A549 (cell line): ENCODE data around the gene JMJD4. TPM values are rescaled to one million over a fixed set of nuclear protein-coding genes. Genes with fewer than 3 reads are reported as not detected.

Experiments
- ATAC-seq, 2 experiments: fragments of 200-7000 bp in 1 of 2; fragments of >200 bp in 1 of 2; cut with Nextera tagmentation in 1 of 2; cut with Tn5 transposase in 1 of 2; 3 replicates each; pipeline versions ENCODE4 v1.8.0 to v1.9.1; 2018 to 2020; ENCODE audit warnings: mild to moderate bottlenecking in 1 of 2, moderate library complexity in 1 of 2
- CTCF ChIA-PET: fragments of 300-600 bp; sonication (Branson Sonifier 250); formaldehyde crosslinking; extraction: SDS; loops from one replicate; lab custom pipeline; 2021; ENCODE audit warnings: antibody characterized with exemption, inconsistent platforms; lab: Yijun Ruan, JAX
- POLR2A ChIA-PET: fragments of 350-600 bp; formaldehyde crosslinking; extraction: SDS; loops from one replicate; lab custom pipeline; 2021; ENCODE audit warnings: antibody characterized with exemption, inconsistent platforms; lab: Yijun Ruan, JAX
- DNase-seq, 2 experiments: peaks; one replicate each; pipeline versions ENCODE4 v3.0.0 to v3.0.0-alpha.2; 2011 to 2016; ENCODE audit warnings: low read depth in 1 of 2, low spot score in 1 of 2
- FAIRE-seq: peaks from 2 replicates; lab custom pipeline; 2011; peaks lifted over from hg19 to GRCh38; lab: Jason Lieb, UNC
- H3K27ac ChIP-seq, 2 experiments: fragments of >200 bp; sonication (Bioruptor Twin); formaldehyde crosslinking; 3 replicates each; pipeline ENCODE4 v1.5.1; 2016 to 2017
- H3K4me1 ChIP-seq: fragments of >200 bp; sonication (Bioruptor Twin); formaldehyde crosslinking; 3 replicates; pipeline ENCODE4 v1.6.1; 2016
- H3K4me2 ChIP-seq: fragments of >200 bp; sonication (Bioruptor Twin); formaldehyde crosslinking; 3 replicates; pipeline ENCODE4 v1.6.1; 2016
- H3K4me3 ChIP-seq: fragments of >200 bp; sonication (Bioruptor Twin); formaldehyde crosslinking; 3 replicates; pipeline ENCODE4 v1.5.1; 2016
- H3K9me3 ChIP-seq: fragments of >200 bp; sonication (Bioruptor Twin); formaldehyde crosslinking; 3 replicates; pipeline ENCODE4 v1.6.1; 2016
- FOSB ChIP-seq: fragments of 250-450 bp; sonication (Bioruptor Pico); IDR thresholded peaks from 2 replicates; pipeline ENCODE4 v1.5.0; 2020; ENCODE audit warnings: mild to moderate bottlenecking, moderate library complexity
- FOXS1 ChIP-seq: fragments of 250-450 bp; sonication (Bioruptor Pico); IDR thresholded peaks from 2 replicates; pipeline ENCODE4 v1.5.0; 2020; ENCODE audit warnings: mild to moderate bottlenecking, moderate library complexity
- KDM1A ChIP-seq: fragments of 200-600 bp; sonication (generic); IDR thresholded peaks from 2 replicates; pipeline ENCODE4 v1.6.1; 2016; ENCODE audit warnings: low read depth, mild to moderate bottlenecking
- MAFK ChIP-seq: fragments of 450-650 bp; IDR thresholded peaks from 2 replicates; pipeline ENCODE4 v1.6.1; 2014; ENCODE audit not compliant: partially characterized antibody
- PHF8 ChIP-seq: fragments of 200-600 bp; sonication (generic); IDR thresholded peaks from 2 replicates; pipeline ENCODE4 v1.6.1; 2016; ENCODE audit warnings: low read depth, mild to moderate bottlenecking, antibody characterized with exemption, moderate library complexity, borderline replicate concordance
- POLR2A ChIP-seq: IDR thresholded peaks from 2 replicates; pipeline ENCODE4 v1.6.1; 2012; ENCODE audit warnings: mild to moderate bottlenecking, low read length
- RAD21 ChIP-seq, 2 experiments: fragments of >200 bp in 1 of 2; sonication (Bioruptor Twin) in 1 of 2; formaldehyde crosslinking in 1 of 2; IDR thresholded peaks in 1 of 2; conservative IDR thresholded peaks in 1 of 2; 2 replicates in 1 of 2; 3 replicates in 1 of 2; pipeline ENCODE4 v1.6.1; 2012 to 2018; ENCODE audit warnings: inconsistent platforms in 1 of 2
- RARB ChIP-seq: fragments of 250-450 bp; sonication (Bioruptor Pico); IDR thresholded peaks from 2 replicates; pipeline ENCODE4 v1.8.0; 2021; ENCODE audit warnings: mild to moderate bottlenecking, moderate library complexity
- RFX5 ChIP-seq: fragments of 450-650 bp; IDR thresholded peaks from 2 replicates; pipeline ENCODE4 v1.7.1; 2014; ENCODE audit warnings: antibody characterized with exemption, mild to moderate bottlenecking, moderate library complexity
- SREBF2 ChIP-seq: fragments of 450-650 bp; IDR thresholded peaks from 2 replicates; pipeline ENCODE4 v1.6.1; 2014; ENCODE audit warnings: mild to moderate bottlenecking, moderate library complexity
- ZSCAN20 ChIP-seq: fragments of 250-450 bp; sonication (Bioruptor Pico); IDR thresholded peaks from 2 replicates; pipeline ENCODE4 v1.8.0; 2022; ENCODE audit warnings: mild to moderate bottlenecking, moderate library complexity
- WGBS: methylation state at CpG from one replicate; pipeline ENCODE4 v1.1.6; 2017; ENCODE audit errors: missing lambda C conversion rate; 5-methylcytosine and 5-hydroxymethylcytosine counted together
- polyA plus RNA-seq, 4 experiments: library from polyadenylated mRNA; depleted of rRNA in 3 of 4; stranded (reverse); fragments of >200 nt; fragmentation: RNase III in 1 of 4; extraction: RNeasy Plus Mini Kit Qiagen cat#74134 plus additional on column Dnase treatment in 1 of 4; gene quantifications; 2 replicates in 3 of 4; 3 replicates in 1 of 4; pipeline ENCODE4 v1.2.3, GENCODE V29; 2011 to 2017
- TF ChIP-seq, protein P1 (sequence below): IDR thresholded peaks from 2 replicates; pipeline ENCODE4 v1.6.1; 2012
- TF ChIP-seq, protein P2 (sequence below): fragments of >200 bp; sonication (Bioruptor Twin); formaldehyde crosslinking; IDR thresholded peaks from 3 replicates; pipeline ENCODE4 v1.5.1; 2016

JMJD4 gene
- polyA plus RNA-seq, 2 of the 4 experiments (the other 2 are of a cell fraction): 18.8 to 21.2 TPM

DNA sequence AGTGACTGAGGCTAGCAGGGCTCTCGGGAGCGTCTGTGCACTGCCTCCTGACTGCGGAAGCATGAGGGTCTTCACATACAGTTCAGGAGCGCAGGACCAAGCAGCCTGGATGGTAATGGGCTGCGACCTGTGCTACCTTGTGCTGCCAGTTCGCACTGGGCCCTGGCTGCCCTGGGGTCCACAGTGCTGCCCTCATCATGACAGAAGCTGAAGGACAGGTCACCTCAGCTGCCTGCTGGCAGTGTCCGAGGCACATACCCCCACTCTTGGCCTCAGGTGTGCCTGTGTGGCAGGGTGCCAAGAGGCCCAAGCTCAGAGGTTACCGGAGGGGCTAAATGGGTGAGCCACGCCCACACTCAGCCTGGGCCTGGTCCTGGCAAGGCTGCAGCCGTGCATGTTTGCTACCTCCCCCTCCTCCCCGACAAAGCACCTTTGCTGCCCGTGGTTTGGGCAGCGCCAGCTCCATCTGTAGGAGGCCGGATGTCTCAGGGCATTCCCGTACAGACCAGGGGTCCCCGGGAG is 4.4 kb downstream of the JMJD4 start:
- Histone ChIP-seq H3K9me3 (no peaks in the 10 kb centered on the region; the same call in 2 of the 3 replicates), H3K4me1 (peaks cover 12% of the 10 kb centered on the region; the same call in 2 of the 3 replicates), H3K4me3 (no peak overlapping the region), H3K27ac (no peak overlapping the region), H3K4me2 (no peak overlapping the region)
- CTCF ChIA-PET: interaction anchor here (0.8 to 2.7 kb wide), 4 partner anchors 31 to 361 kb away, joined by 3 to 11 read pairs (median 4); no protein-coding TSS in a partner anchor
- POLR2A ChIA-PET: no interaction called here
- 89% methylated on average over 9 of the region's 16 CpGs for WGBS
- no peak for ATAC-seq
- TF ChIP-seq KDM1A (no peak), RARB (CRISPR knock-in tag) (no peak), SREBF2 (no peak), ZSCAN20 (CRISPR knock-in tag) (no peak), RFX5 (no peak)
- TF ChIP-seq, protein P1, sequence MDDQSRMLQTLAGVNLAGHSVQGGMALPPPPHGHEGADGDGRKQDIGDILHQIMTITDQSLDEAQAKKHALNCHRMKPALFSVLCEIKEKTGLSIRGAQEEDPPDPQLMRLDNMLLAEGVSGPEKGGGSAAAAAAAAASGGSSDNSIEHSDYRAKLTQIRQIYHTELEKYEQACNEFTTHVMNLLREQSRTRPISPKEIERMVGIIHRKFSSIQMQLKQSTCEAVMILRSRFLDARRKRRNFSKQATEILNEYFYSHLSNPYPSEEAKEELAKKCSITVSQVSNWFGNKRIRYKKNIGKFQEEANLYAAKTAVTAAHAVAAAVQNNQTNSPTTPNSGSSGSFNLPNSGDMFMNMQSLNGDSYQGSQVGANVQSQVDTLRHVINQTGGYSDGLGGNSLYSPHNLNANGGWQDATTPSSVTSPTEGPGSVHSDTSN: peak; percentile 19; the same call in 1 of the 2 replicates
- DNase-seq: no peak
- no peak for FAIRE-seq

DNA sequence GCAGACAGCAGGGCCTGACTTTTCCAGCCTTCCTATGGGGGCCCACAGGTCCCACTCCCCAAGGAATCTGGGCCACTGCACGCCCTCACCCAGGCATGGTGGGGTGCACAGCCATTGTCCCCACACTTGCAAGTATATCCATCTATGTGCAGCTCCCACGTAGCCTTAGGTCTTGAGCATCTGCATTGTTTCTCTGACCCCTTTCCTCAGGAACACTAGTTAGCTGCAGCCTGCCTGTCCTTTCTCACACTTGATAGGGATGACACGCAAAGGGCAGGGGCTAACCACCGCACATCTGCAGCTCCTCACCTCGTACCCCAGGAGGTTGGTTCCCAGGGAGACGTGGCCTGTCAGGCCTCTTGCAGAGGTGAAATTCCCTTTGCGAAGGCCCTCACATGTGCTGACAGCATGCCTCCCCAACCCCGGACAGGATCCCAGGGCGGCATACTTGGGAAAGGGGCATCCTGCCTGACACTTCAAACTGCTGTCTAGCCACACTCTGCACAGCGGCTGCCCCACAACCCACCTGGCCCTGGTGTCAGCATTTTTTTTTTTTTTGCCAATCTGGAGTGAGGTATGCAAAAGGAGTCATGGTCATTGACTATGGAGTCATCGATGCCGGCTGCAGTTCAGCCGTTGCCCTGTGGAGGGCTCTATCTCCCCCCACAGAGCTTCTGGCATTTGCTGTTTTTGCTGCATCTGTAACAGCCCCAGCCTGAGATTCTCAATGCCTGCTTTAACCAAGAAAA is 5.0 kb downstream of the JMJD4 start:
- Histone ChIP-seq H3K9me3 (no peaks in the 10 kb centered on the region; the same call in 1 of the 3 replicates), H3K27ac (no peak overlapping the region), H3K4me3 (no peak overlapping the region), H3K4me1 (peaks cover 12% of the 10 kb centered on the region; the same call in 2 of the 3 replicates)
- FAIRE-seq (no peak), DNase-seq (peak; percentile 55 to 69)
- WGBS: 70% methylated on average over 13 of the region's 13 CpGs
- TF ChIP-seq PHF8 (no peak), MAFK (peak; percentile 61), RAD21 (conservative IDR thresholded peaks at IDR 0.05 in 1 of 2, IDR thresholded peaks at IDR 0.05 in 1 of 2) (peak in 1 of 2 experiments; percentile 23; a peak in 2 of 5 replicates)
- TF ChIP-seq, protein P2, sequence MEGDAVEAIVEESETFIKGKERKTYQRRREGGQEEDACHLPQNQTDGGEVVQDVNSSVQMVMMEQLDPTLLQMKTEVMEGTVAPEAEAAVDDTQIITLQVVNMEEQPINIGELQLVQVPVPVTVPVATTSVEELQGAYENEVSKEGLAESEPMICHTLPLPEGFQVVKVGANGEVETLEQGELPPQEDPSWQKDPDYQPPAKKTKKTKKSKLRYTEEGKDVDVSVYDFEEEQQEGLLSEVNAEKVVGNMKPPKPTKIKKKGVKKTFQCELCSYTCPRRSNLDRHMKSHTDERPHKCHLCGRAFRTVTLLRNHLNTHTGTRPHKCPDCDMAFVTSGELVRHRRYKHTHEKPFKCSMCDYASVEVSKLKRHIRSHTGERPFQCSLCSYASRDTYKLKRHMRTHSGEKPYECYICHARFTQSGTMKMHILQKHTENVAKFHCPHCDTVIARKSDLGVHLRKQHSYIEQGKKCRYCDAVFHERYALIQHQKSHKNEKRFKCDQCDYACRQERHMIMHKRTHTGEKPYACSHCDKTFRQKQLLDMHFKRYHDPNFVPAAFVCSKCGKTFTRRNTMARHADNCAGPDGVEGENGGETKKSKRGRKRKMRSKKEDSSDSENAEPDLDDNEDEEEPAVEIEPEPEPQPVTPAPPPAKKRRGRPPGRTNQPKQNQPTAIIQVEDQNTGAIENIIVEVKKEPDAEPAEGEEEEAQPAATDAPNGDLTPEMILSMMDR: peak; percentile 31; the same call in 2 of the 3 replicates
- TF ChIP-seq, all 56 proteins: peak for 3
- CTCF ChIA-PET: interaction anchor here (0.8 to 2.7 kb wide), 5 partner anchors 32 to 362 kb away, joined by 3 to 11 read pairs (median 3); no protein-coding TSS in a partner anchor
- peak in 1 of 2 experiments; percentile 35; a peak in 3 of 6 replicates for ATAC-seq
- POLR2A ChIA-PET: no interaction called here
- H3K4me2 ChIP-seq: no peak overlapping the region

DNA sequence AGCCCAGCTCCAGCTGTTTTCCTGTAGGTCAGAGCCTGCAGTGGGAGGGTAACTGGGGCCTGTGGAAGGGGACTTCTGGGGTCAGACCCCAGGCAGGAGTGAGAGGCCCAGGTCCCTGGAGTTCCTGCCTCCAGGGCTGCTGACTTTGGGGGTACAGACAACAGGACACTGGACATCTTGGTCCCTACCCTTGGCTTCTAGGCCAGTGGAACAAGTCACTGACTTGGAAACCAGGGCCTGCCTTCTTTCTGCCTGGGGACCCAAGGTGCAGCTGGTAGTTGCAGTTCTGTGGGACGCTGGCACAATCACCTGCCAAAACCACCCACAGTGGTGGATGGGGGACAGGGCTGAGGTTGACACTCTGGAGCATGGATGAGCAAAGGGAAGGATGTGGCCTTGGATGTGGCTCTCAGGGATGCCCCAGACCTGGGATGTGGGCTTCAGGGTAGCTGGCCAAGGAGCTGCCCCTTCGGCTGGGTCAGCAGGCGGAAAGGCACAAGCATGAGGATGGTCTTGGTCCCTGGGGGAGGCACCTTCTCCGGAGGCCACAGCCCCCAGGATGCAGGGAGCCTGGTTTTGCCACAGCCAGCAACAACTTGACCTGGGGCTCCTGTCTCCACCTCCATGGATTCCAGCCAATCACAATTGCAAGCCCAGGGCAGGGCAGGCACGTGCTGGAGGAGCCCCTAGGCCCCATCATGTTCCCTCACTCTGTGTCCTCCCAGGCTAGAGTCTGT is 5.8 kb downstream of the JMJD4 start:
- POLR2A ChIA-PET: no interaction called here
- peak overlapping the region; percentile 63 for H3K4me3 ChIP-seq
- WGBS: 89% methylated on average over 3 of the region's 5 CpGs
- H3K4me2 ChIP-seq: peak overlapping the region; percentile 100
- no peak for DNase-seq
- peak; percentile 23 for TF ChIP-seq POLR2A
- no peak for TF ChIP-seq KDM1A
- H3K27ac ChIP-seq: peak overlapping the region; percentile 82 to 88; a peak in 4 of 6 replicates
- peak; percentile 7 to 10; a peak in 4 of 6 replicates for ATAC-seq
- peaks cover 12% of the 10 kb centered on the region; the same call in 2 of the 3 replicates for H3K4me1 ChIP-seq
- no peaks in the 10 kb centered on the region; the same call in 1 of the 3 replicates for H3K9me3 ChIP-seq
- FAIRE-seq: no peak
- CTCF ChIA-PET: interaction anchor here (0.8 to 2.7 kb wide), 4 partner anchors 33 to 363 kb away, joined by 3 to 11 read pairs (median 3); no protein-coding TSS in a partner anchor

DNA sequence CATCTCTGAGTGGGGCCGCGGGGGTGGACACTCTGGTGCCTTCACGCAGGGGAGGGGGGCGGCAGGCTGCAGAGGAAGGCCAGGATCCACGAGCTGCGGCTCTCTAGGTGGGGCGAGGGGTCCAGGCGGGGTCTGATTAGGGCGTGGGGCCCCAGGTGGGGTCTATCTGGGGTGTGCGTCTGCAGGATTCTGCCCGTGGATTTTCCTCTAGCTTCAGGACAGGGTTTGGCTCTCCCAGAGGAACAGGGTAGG is 6.3 kb downstream of the JMJD4 start:
- Histone ChIP-seq H3K4me1 (peaks cover 9% of the 10 kb centered on the region; the same call in 2 of the 3 replicates), H3K9me3 (peaks cover 2% of the 10 kb centered on the region; the same call in 2 of the 3 replicates), H3K27ac (peak overlapping the region; percentile 82 to 88), H3K4me3 (peak overlapping the region; percentile 63), H3K4me2 (peak overlapping the region; percentile 100)
- FAIRE-seq (no peak), ATAC-seq (peak; percentile 11 to 31; a peak in 5 of 6 replicates), DNase-seq (no peak)
- ChIA-PET POLR2A (interaction anchor here (0.5 kb wide), 1 partner anchor 59 kb away, joined by 3 read pairs; no protein-coding TSS in a partner anchor), CTCF (interaction anchor here (1.1 to 2.7 kb wide), 2 partner anchors 33 to 217 kb away, joined by 3 to 11 read pairs; no protein-coding TSS in a partner anchor)
- TF ChIP-seq FOXS1 (CRISPR knock-in tag) (no peak), FOSB (CRISPR knock-in tag) (no peak)
- WGBS: 0% methylated on average over 1 of the region's 11 CpGs
